ENCODE data around the gene PPP2R2B.

PPP2R2B gene

DNA sequence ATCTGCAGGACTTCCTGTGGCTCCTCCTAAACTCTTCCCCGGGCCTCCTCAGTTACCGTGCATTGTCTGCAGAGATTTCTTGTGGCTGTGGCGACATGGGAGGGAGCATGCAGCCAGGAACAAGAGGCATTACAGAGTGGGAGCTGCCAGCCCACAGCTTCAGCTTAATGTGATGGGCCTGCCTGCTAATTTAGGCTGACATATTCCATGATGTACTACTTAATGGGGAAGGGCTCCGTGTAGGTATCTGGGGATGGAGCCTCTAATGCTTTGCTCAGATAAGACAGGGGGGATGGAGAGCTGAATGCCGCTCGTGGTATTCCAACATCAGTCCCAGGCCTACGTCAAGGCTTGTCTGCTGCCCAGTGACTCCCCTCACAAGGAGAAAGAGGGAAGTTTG is 225.0 kb downstream of the PPP2R2B start:
- no peak for DNase-seq (ENCODE audit: low read depth in 2 of 2)

DNA sequence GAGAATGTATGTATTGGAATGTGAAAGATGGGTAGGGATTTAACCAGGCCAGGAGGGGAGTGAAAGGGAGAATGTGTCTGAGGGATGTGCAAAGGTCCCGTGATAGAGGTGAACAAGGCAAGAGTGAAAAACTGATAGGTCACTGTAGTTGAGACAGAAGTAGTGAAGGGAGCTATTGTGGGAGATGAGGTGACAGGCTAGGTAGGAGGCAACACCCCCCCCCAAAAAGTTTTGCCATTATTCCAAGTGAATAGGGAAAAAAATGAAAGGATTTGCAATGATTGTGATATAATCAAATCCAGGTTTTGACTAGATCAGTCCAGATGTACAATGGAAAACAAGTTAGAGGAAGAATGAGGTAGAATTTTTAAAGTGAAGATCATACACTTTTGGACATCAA is 226.0 kb downstream of the PPP2R2B start:
- DNase-seq (ENCODE audit: low read depth in 2 of 2), result no peak

- no peak for DNase-seq (ENCODE audit: low read depth in 2 of 2)
These were observed 230.8 kb downstream of the PPP2R2B start for GRCh38 chr5:146647656-146648199.

DNA sequence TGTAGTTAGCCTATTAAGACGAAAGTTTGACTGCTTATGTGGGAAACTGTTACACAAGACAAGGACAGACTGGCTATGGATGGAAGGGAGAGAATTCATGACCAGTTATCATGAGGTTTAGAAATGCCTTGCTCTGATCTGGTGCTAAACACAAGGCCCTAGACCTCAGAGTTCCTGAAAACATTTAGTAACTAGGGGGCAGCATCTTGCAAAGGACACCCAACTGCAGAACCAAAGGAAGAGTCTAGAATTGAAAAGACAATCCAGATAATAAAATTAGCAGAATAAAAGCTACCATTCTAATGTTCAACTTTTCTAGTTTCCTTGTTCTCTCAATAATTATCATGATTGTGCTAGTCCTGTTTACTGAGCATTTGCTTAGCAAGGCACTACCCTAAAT is 232.1 kb downstream of the PPP2R2B start:
- DNase-seq (ENCODE audit: low read depth in 2 of 2), result no peak

GRCh38 chr5:146645342-146645741 is 233.2 kb downstream of the PPP2R2B start:
- DNase-seq (ENCODE audit: low read depth in 2 of 2), result no peak

- DNase-seq (ENCODE audit: low read depth in 2 of 2), result no peak
These were observed 233.7 kb downstream of the PPP2R2B start for GRCh38 chr5:146644831-146645230.

- no peak for DNase-seq (ENCODE audit: low read depth in 2 of 2)
These were observed 234.8 kb downstream of the PPP2R2B start for GRCh38 chr5:146643776-146644175.

DNA sequence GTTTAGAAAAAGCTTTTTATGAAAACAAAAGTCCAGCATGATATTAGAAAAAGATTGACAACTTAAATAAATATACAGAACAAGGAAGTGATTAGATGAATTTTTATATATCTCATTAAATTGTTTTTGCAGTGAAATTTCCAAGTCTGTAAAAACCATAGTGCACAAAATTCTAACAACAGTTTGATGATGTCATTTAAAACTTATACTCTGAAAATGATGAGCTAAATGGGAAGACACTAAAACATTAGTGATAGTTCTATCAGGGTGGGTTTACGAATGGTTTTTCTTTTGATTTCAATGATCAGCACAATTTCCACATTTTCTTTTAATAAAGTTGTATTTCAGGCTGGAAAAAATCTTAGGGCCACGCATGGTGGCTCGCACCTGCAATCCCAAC is 236.1 kb downstream of the PPP2R2B start:
- no peak for DNase-seq (ENCODE audit: low read depth in 2 of 2)

DNA sequence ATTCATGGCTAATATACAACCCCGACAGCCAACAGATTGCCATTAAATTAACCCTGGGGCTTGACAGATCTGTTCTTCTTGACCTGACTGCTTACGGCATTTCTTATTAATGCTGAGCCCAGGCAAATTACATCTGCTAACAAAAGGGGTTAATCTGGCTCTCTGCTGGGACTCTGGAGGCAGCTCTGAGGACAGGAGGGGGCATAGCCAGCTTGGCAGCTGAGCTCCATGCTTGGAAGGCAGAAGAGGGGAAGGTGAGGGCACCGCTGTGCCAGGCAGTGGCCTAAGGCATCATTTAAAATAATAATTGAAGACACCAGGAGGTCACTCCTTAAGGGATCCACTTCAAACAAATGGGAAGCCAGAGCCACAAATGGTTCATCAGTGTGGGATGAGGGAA is 236.6 kb downstream of the PPP2R2B start:
- no peak for DNase-seq (ENCODE audit: low read depth in 2 of 2)

- no peak for DNase-seq (ENCODE audit: low read depth in 2 of 2)
These were observed 238.2 kb downstream of the PPP2R2B start for GRCh38 chr5:146640285-146640896.

DNA sequence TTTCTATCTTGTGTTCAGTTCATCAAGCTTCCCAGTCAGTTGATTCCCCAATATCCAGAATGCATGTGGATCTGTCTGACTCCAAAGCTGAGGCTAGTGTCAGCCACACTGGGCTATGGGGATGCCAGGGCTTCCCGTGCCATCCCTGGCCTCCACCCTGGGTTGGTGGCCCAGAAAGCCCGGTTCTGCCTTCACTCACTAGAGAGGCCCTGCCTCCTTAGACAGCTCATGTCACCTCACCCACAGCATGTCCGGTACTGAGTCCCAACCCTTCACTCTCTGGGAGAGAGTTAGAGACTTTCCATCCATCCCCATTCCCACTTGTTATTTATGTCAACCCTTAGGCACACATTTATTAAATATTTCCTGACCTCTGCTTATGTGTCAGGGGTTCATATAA is 243.1 kb downstream of the PPP2R2B start:
- DNase-seq (ENCODE audit: low read depth in 2 of 2), result no peak

- no peak for DNase-seq (ENCODE audit: low read depth in 2 of 2)
These were observed 245.2 kb downstream of the PPP2R2B start for GRCh38 chr5:146633323-146633764.

DNA sequence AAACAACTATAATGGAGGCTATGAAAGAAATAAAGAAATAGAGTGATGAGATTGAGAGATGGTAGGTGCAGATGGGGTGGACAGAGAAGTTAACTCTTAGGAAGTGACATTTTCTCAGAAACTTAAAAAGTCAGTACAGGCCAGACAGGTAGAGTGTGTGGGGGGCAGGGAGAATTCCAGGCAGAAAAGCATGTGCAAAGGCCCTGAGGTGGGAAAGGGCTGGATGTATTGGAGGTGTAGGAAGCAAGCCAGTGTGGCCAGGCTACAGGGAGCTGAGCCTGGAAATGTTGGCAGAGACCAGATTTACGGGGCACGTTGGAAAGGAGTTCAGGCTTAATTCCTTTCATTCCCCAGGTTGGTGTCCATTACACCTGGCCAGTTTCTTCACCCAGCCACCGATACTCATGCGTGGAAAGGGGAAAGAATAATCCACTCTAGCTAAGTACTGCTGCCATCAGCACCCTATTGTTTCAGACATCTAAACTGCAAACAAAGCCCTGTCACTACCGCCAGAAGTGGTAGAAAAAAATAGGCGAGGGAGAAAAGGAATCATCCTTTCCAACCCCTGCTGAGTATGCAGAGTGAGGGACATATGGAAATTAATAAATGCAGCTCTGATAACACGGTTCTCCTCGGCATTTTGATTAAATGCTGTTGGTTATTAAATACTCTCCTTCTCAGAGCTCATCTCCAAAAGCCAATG is 245.8 kb downstream of the PPP2R2B start:
- DNase-seq (ENCODE audit: low read depth in 2 of 2), result no peak

GRCh38 chr5:146630472-146630871 is 248.1 kb downstream of the PPP2R2B start:
- no peak for DNase-seq (ENCODE audit: low read depth in 2 of 2)

DNA sequence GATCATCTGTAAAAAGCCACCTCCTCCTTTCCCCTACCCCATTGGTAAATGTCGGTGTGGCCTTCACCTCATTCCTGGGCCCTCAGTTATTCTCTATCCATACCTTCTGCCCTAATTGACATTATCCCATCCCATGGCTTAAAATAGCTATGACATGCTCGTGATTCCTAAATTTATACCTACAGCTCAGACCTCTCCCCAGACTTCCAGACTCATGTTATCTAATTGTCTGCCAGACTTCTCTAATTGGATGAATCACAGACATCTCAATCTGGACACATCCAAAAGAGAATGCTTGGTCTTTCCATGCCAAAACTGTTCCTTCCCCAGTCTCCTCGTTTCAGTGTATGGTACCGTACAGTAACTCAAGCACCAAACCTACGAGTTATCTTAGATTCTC is 249.6 kb downstream of the PPP2R2B start:
- no peak for DNase-seq (ENCODE audit: low read depth in 2 of 2)

GRCh38 chr5:146626936-146627335 is 251.6 kb downstream of the PPP2R2B start:
- DNase-seq (ENCODE audit: low read depth in 2 of 2), result no peak

DNA sequence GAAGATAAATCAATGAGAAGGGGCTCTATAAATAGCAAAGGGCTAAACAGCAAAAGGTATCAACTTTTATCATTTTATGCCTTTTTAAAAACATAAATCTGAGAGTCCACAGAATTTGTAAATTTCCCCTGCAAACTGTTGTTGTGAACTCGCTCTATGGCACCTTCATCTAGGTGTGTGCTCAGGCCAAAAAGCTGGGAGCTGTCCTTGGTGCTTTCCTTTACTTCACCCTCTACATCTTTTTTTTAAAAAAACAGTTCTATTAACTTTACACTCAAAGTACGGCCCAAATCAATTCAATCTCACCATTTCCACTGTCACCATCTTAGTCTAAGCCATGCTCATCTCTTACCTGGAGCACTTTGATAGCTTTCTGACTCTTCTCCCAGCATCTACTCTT is 254.4 kb downstream of the PPP2R2B start:
- DNase-seq (ENCODE audit: low read depth in 2 of 2), result no peak

- DNase-seq (ENCODE audit: low read depth in 2 of 2), result no peak
These were observed 254.9 kb downstream of the PPP2R2B start for GRCh38 chr5:146623666-146624065.

DNA sequence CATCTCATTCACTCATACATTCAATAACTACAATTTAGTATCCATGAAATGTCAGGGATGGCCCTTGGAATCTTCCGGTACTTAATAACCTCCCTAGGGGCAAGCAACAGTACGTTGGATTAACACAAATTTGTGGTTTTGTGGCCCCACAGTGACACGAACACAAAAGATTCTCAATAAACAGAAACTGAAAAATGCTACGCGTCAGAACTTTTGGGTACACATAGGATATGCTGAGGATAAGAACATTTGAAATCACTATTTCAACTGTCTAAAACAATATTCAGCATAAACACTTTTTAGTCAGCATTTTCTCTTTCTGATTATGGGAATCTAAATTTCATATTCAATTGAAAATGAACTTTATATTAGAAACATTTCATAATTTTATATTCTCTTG is 255.5 kb downstream of the PPP2R2B start:
- no peak for DNase-seq (ENCODE audit: low read depth in 2 of 2)

DNA sequence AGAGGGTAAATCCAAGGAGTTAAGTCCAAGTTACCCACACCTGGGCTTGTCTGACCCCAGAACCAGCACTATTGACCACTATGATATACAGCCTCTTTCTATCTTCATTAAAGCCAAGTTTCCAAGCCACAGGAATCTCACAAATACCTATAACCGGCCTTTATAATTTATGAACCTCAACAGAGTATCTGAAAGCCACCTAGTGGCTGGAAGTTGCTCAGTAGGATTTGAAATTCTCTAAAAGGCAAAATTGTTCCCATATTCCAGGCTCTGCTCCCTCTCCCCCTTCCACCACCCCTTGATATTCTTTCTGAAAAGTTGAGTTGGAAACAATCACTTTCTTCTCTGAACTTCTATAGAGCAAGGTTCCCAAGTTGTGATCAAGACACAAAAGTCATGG is 256.2 kb downstream of the PPP2R2B start:
- DNase-seq (ENCODE audit: low read depth in 2 of 2), result no peak

- no peak for DNase-seq (ENCODE audit: low read depth in 2 of 2)
These were observed 257.9 kb downstream of the PPP2R2B start for GRCh38 chr5:146620669-146621051.

DNA sequence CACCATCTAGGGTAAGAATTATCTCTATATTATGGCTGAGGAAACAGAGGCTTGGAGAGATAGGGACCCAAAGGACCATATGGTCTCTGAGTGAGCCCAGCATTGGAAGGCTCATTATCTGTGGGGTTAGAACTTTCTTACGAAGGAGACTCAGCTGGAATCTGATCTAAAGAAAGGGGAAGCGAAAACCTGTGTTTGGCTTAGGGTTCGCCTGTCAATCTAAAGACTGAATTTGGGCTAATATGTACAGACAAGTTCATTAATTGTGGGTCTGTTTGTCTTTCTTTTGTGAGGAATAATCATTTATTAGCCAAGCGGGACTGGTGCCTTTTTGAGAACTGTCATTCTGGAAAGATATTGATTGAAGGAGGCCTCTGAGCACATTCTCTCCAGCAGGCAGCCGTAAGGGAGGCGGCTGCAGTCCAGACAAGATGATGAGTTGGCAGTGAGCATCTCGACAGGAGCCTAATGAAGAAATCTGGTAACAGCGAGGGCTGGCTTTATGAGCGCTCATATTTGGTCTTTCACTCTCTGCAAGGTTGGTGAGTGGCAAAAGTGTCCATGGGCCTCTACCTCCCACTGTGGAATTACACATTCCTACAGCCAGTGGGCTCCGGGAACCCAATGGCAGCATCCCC is 258.4 kb downstream of the PPP2R2B start:
- DNase-seq (ENCODE audit: low read depth in 2 of 2), result no peak

- DNase-seq (ENCODE audit: low read depth in 2 of 2), result no peak
These were observed 260.1 kb downstream of the PPP2R2B start for GRCh38 chr5:146618434-146618833.
